Left ventricle myocardium superior (tissue), 1 donor: ENCODE results near the gene LCE1E. TPM values are rescaled to one million over a fixed set of nuclear protein-coding genes. Genes with fewer than 3 reads are reported as not detected.

ENCODE experiments used
- ATAC-seq: fragments of 200-7000 bp; cut with Tn5 transposase; one replicate; pipeline ENCODE4 v1.9.1; 2020; ENCODE audit warnings: mild to moderate bottlenecking, moderate library complexity
- DNase-seq: peaks from one replicate; pipeline ENCODE4 v3.0.0-alpha.2; 2020
- intact Hi-C: fragments of 100-400 bp; cut with micrococcal nuclease; formaldehyde crosslinking; loops from one replicate; pipeline ENCODE4 v1.11.0; 2022
- long read RNA-seq: library from polyadenylated mRNA; unstranded; transcript quantifications from one replicate; pipeline ENCODE4 v2.0.0, GENCODE V29; 2021
- total RNA-seq: library from RNA; stranded (reverse); fragmentation: NEBNext Ultra II Directional; extraction: Animal tissue kit (Norgen Biotek cat#: 25700); gene quantifications from one replicate; pipeline ENCODE4 v1.2.1, GENCODE V29; 2021
- donor health status: DM: no; HTN: yes; CAD: no; lungs with severe emphysema.

LCE1E gene, protein sequence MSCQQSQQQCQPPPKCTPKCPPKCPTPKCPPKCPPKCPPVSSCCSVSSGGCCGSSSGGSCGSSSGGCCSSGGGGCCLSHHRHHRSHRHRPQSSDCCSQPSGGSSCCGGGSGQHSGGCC
- not detected for total RNA-seq
- long read RNA-seq = 0 reads

DNA sequence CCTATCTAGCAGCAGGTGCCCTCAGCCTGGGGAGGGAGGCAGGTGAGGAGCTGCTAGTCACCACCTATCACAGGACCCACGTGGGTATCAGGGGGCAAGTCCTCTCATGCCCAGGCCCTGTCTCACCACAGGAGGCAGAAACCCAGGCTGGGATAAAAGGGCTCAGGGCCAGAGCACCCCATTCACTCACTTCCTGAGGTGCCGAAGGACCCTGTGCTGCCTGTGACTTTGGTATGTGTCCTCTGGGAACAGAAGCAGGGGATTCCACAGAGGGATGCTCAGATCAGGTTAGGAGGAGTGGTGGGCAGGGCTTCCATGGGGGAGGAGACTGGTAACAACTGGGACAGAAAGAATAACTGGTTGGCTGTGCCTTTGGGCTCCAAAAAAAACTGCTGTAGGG lies at the start of gene LCE1E:
Gene LCE1E, plus strand, starts transcription at position 181 of the 400 bp plus-strand sequence. CDS start 1,043 bp downstream, outside the sequence.
- intact Hi-C loops = no loop called here
- ATAC-seq (no peak), DNase-seq (no peak)

DNA sequence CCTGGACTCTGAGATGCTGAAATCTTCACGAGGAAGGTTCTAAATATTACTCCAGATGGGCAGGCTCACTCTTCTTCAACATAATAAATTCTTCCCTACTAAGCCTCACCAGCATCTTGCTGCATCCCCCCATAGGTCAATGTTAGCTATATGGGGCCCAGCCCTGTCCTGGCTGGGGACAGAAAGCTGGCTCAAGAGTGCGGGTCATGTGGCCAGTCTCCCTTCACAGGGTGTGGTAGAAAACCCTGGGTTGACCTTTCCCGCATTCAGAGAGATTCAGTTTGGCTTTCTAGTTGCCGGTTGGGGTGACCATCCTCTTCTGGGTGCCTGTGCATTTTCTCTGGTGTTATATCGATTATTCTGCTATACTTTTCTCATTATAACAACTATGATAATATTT lies 48.1 kb upstream of the LCE1E start:
- ATAC-seq = no peak

DNA sequence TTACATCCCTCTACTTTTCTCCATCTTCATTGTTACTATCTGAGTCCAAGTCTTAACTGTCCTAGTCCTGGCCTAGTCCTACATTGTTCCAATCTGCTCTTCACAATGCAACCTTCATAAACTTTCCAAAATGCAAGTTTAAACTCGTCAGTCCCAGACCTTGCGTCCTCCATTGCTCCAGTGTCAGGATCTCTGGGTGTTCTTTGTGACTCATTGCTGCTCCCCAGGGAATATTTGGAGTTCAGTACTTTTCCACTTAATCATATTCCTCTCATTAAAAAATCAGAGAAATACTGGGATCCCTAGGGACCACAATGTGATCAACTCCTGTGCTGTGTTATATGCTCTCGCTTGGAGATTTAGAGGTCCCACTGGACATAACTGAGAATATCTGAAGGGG lies 46.2 kb upstream of the LCE1E start:
- intact Hi-C loops = no loop called here
- no peak for ATAC-seq
- no peak for DNase-seq

More for the DNA sequence above, 48.1 kb upstream of the LCE1E start:
- intact Hi-C loops = no loop called here
- DNase-seq = no peak

DNA sequence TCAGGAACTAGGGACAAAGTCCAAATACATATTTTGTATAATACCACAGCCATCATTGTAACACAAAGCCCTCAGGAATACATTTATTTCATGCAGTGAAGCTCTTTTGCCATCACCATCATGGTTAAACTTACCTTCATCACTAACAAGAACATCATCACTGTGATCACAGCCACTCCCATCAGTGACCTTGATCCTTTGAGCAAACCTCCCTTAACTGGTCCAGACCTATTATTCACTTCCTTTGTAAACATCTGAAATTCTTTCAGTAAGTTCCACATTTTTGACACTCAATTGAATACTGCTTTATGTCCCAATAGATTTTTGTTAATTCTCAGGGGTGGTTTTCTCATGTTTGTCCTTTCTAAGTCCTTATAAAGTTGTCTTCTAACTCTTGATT lies 44.4 kb upstream of the LCE1E start:
- intact Hi-C loops = no loop called here
- no peak for ATAC-seq
- DNase-seq = no peak

DNA sequence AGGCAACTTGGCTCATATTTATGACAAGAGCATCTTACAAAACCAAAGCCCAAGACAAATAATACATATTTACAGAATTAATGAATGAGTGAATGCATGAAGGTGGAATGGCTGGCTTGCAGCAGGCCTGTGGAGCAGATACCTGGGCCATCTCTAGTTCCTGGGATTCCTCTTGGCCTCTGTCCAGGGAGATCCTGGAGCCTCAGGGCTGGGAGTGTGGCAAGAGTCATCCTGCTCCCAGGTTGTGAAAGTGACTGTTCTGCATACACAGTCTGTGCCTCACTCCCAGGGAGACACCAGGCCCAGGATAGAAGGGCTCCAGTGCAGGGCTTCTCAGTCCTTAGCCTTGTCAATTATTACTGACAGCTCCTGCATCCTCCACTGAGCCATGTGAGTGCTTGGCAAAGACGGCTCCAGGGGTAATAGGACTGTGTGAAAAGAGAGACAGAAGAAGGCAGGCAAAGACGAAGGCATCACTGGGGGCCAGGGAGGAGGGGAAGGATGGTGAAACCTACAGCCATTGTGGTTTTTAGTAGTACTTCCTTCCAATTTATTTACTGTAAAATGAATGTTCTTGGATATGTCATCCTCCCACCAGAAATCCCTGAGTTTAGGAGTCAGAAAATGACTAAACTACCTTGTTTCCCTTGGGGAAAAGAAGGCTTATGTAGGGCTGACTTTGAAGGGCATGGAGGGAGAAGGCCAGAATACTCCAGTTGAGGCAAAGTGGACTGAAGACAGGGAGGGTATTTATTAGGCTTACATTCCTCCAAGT lies 42.5 kb upstream of the LCE1E start:
- intact Hi-C loops = no loop called here
- ATAC-seq (no peak), DNase-seq (no peak)

DNA sequence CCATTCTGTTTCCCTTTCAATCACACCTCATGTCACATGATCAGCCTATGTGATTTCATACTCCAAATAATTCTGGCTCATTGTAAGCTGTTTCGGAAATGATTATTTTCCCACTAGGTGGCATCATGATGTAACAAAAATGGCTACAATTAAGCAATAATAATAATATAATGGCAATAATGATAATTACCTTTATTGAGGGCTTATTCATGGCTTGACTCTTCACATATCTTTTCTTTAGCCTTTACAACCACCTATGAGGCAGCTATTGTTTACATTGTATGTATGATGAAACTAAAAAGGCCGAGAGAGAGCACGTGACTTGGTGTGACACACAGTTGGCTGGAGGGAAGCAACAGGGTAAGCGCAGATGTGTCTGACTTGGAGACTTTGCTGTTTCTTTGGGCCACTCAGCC lies 40.8 kb upstream of the LCE1E start:
- intact Hi-C loops = no loop called here
- no peak for DNase-seq
- ATAC-seq = no peak

DNA sequence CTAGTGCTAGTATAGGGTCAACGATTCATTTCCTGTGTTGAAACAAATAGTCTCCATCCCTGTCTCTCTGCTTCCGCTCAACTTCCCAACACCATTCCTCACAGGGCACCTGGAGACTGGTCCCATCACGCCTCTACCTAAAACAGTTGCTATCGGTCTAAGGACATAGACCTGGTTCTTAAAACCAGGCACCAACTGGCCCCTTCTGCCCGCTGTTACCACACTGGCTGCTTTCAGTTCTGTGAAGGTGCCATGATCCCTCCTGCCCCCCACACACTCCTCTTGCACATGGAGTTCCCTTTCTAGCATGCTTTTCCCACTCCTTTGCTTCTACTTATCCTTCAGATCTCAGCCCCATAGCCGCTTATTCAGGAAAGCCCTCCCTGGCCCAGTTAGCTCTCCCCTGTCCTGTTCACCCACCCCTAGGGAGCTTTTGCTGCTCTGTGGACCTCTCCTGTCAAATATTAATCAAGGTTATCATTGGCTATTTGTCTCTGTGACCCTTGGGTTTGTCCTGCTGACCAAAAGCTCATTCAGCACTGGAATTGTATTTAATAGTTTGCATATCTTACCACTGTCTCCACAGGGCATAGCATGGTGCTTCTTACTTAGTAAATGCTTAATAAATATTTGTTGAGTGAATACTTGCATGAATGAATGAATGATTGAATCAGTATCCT lies 40.2 kb upstream of the LCE1E start:
- no peak for DNase-seq
- ATAC-seq = no peak
- intact Hi-C loops = no loop called here

DNA sequence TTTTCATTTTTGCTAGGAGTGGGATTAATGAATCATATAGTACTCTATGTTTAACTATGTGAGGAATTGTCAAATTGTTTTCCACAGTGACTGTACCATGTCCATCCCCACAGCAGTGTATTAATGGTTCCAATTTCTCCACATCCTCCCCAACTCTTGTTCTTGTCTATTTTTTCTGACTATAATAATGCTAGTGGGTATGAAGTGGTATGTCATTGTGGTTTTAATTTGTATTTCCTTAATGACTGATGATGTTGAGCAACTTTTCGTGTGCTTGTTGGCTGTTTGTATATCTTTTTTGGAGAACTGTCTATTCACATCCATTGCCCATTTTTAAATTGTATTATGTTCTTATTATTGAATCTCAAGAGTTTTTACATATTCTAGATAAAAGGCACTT lies 38.2 kb upstream of the LCE1E start:
- no peak for ATAC-seq
- intact Hi-C loops = no loop called here

DNA sequence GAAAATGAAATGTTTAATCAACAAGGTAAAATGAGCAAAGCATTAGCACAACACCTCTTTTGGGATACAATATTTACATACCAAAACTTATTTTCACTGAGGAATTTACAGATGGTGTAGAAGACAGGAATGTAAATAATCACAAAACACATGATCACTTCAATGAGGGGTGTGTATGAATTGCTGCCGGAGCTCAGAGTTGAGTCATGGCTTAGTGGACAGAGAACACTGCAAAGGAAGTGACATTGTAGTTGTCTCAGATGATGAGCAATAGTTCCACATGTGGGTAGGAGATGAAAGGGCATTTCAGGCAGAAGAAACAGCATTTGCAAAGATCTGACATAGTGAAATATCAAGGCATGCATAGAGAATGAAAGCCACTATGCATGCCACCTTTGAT lies 33.8 kb upstream of the LCE1E start:
- ATAC-seq (no peak), DNase-seq (no peak)
- intact Hi-C loops = no loop called here

More for the DNA sequence above, 38.2 kb upstream of the LCE1E start:
- DNase-seq = no peak

DNA sequence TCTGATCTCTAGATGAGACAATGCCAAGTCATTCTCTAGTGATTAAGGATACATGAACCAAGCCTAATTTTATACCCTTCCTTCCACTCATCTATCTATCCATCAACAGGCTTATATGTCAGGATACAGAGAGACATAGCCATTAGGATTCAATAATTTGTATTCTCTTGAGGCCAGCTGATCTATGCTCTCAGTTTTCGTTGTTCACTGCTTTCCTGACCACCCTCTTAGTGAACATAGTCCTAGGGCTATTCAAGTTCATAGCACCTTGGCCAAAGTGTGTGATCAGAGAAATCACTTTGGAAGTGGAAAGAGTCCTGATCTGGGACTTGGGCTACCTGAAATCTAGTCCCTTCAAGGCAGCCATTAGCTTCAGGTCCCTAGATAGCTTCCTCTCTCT lies 32.5 kb upstream of the LCE1E start:
- intact Hi-C loops = no loop called here
- ATAC-seq = no peak
- DNase-seq = no peak

DNA sequence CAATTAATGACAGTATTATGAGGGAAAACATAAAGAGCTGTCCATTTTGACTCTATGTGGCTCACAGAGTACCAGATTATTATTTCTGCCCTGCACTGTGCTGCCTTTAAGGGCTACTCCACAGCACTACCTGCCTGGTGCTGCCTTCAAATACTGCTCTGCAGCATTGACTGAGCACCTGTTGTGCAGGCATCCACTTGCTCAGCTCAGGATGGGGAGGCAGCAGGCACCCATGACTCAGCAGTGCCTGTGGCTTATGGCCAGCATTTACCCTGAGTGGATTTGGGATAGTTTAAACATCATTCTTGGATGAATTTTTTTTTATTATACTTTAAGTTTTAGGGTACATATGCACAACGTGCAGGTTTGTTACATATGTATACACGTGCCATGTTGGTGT lies 29.2 kb upstream of the LCE1E start:
- ATAC-seq (no peak), DNase-seq (no peak)
- intact Hi-C loops = no loop called here

DNA sequence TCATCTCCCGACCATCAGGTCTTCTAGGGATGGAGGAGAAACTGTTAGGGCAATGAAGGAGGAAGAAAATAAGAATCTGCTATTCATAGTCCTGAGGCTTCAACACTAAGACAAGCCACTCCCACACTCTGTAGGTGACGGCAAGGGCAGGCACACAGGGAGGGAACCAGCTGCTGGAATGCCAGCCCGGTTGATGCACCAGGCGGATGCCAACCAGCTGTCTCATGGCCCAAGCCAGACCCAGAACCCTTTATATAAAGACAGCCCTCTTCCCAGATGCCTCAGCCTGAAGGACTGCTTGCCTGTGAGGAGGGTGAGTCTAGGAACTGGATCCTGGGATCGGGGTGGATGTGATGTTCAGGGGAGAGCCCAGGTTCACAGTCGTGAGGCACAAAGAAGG lies 28.3 kb upstream of the LCE1E start, which contains the start of gene KPRP:
Gene KPRP, plus strand, starts transcription at position 279 of the 400 bp plus-strand sequence. CDS start 1,564 bp downstream, outside the sequence.
- DNase-seq = no peak
- ATAC-seq = no peak
- intact Hi-C loops = no loop called here

DNA sequence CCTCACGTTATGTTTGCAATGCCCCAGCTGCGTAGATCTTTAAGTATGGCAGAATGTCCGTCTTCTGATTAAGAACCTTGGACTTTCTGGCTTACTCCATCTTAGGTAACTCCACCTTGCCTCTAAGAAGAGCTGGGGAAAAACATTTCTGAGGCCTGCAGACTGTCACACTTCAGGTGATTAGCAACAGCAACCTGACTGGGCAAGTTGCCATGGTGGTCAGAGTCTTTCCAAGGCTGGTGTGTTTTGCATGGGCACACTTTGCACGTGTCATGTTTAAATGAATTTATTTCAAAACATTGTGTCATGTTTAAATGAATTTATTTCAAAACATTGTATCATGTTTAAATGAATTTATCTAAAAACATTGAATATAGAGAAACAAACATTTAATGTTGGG lies 27.4 kb upstream of the LCE1E start:
- intact Hi-C loops = no loop called here
- ATAC-seq (no peak), DNase-seq (no peak)

DNA sequence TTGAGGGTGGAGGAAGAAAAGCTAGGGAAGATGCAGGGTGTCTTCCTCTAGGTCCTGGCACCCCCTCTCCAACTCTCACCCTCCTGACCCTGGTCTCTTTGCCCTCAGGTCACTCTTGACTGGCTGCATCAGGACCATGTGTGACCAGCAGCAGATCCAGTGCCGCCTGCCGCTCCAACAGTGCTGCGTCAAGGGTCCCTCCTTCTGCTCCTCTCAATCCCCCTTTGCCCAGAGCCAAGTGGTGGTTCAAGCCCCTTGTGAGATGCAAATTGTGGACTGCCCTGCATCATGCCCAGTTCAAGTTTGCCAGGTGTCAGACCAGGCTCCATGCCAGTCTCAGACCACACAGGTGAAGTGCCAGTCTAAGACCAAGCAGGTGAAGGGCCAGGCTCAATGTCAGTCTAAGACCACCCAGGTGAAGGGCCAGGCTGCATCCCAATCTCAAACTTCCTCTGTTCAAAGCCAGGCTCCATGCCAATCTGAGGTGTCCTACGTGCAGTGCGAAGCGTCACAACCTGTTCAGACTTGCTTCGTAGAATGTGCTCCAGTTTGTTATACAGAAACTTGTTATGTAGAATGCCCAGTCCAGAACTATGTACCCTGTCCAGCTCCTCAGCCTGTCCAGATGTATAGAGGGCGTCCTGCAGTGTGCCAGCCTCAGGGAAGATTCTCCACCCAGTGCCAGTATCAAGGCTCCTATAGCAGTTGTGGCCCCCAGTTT lies 26.4 kb upstream of the LCE1E start:
- no peak for DNase-seq
- intact Hi-C loops = no loop called here
- no peak for ATAC-seq

DNA sequence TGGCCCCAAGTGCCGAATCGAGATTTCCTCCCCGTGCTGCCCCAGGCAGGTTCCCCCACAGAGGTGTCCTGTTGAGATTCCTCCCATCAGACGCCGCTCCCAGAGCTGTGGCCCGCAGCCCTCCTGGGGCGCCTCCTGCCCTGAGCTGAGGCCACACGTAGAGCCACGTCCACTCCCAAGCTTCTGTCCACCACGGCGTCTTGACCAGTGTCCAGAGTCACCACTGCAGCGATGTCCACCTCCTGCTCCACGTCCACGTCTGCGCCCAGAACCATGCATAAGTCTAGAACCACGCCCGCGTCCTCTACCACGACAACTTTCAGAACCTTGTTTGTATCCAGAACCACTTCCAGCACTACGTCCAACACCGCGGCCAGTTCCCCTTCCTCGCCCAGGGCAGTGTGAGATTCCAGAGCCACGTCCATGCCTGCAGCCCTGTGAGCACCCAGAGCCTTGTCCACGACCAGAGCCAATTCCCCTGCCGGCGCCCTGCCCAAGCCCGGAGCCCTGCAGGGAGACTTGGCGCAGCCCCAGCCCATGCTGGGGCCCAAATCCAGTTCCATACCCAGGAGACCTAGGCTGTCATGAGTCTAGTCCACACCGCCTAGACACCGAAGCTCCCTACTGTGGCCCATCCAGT lies 25.4 kb upstream of the LCE1E start:
- ATAC-seq (no peak), DNase-seq (no peak)
- intact Hi-C loops = no loop called here

DNA sequence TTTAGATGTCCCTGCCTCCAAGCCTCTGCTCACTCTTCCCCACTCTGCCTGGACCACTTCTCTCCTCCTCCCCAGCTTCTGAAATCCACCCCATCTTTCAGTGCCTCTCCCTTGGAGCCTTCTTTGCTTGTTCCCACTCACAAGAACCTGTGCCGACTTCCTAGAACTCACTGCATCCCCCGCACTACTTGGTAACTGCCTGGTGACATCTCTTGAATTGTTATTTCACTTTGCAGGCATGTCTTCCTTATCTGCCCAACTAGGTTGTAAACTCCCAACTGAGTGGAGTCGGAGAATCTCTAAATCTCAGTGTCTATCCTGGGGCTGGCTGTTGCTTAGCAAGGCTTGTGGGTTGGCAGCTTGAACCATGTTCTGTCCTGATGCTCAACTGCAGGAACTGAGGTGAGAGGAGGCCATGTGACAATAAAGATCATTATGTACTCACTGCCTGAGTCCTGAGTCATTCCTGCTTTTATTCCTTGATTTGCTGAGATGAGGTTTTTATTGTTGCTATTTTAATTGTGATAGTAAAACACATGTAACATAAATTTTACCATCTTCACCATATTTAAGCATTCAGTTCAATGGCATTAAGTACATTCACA lies 24.3 kb upstream of the LCE1E start:
- intact Hi-C loops = no loop called here
- ATAC-seq = no peak
- no peak for DNase-seq

DNA sequence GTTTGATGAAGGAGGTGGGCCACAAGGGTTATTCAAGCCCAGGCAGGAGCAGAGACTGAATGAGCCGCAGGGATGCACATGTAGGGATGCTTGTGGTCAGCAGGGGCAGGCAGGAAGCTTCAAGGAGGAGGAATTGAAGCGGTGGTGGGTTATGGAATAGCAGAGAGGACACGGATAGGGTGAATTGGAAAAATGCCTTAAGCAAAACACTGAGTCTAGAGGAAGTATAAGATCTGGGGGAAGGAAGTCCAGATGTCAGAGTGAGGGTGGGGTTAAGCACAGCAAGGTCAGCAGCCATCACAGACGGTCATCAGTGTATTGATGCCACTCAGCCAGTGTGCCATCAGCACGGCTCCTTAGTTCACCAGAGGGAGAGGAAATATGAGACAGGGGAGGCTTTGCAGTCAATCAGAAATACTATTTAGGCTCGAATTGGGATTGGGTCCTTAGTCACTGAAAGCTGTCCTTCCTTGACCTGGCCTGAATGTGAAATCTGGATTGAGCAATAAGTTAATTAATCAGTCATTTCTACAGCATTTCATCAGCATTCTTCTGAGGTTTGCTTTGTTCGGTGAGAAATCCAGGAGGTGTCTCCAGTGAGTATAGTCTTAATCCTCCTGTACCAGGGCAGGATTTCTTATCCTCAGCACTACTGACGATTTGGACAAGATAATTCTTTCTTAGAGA lies 17.1 kb upstream of the LCE1E start:
- no peak for DNase-seq
- ATAC-seq = no peak
- intact Hi-C loops = no loop called here

DNA sequence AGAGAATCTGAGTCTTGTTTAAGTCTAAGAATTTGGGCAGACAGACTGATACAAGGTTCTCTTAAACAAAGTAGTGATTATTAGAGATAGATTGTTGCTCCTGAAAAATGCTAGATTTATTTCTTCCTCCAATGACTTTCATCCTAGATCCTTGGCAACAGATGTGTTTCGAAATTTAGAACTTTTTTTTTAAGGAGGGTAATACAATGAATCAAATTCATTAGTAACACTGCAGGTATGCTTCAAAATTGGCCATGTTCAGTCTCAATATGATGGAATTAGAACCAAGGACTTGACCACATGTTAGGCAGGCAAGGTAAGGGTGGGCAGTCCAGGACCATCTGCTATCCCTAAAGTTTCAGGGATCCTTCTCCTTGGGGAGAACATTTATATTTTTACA lies 15.6 kb upstream of the LCE1E start:
- intact Hi-C loops = no loop called here
- DNase-seq = no peak
- no peak for ATAC-seq

DNA sequence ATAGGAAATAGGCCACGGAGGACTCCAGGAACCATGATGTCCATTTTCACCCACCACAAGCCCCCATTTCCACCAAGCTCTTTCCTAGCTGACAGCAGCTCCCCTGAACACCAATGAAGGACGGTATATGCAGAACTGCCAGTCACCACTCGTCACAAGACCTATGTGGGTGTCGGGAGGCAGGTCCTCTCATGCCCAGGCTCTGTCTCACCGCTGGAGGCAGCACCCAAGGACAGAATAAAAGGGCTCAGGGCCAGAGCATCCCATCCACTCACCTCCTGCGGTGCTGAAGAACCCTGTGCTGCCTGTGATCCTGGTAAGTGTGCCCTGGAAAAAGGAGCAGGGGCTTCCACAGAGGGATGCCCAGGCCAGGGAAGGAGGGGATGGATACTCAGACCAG lies 11.2 kb upstream of the LCE1E start, which contains the start of gene LCE1F:
Gene LCE1F, plus strand, starts transcription at position 266 of the 400 bp plus-strand sequence. CDS start 1,232 bp downstream, outside the sequence.
- intact Hi-C loops = no loop called here
- ATAC-seq (no peak), DNase-seq (no peak)
